ENCODE measurements around the gene DSCAM. TPM values are rescaled to one million over a fixed set of nuclear protein-coding genes. Genes with fewer than 3 reads are reported as not detected.

The DSCAM gene
- total and polyA plus RNA-seq, 10 of the 15 experiments (the other 5 are each of a cell fraction or from before 2014, with no cell fraction given) = not detected

- intact Hi-C loops (cut with micrococcal nuclease; ENCODE audit: unreplicated experiment) (no loop called here), in situ Hi-C loops (cut with MboI) (no loop called here)
- no TSS peak for BruUV-seq (replicated peaks)
- Histone ChIP-seq H3K27me3 (replicated peaks in 1 of 2; ENCODE audit: control insufficient read depth in 2 of 2, insufficient read depth in 2 of 2, low read length in 1 of 2) (no peaks in the 10 kb centered on the region), H3K79me2 (ENCODE audit: control insufficient read depth, insufficient read depth, low read length) (no peaks in the 10 kb centered on the region), H3K27ac (ENCODE audit: control insufficient read depth, insufficient read depth) (no peak overlapping the region), H3K36me3 (ENCODE audit: control insufficient read depth in 2 of 2, insufficient read depth in 2 of 2, low read length in 1 of 2) (no peaks in the 10 kb centered on the region), H3K9me3 (replicated peaks; ENCODE audit: control insufficient read depth, insufficient read depth, low read length) (no peaks in the 10 kb centered on the region), H3K4me3 (no peak overlapping the region), H2AFZ (ENCODE audit: control insufficient read depth, low read depth, low read length) (no peak overlapping the region), H3K4me2 (ENCODE audit: control insufficient read depth, insufficient read depth) (no peak overlapping the region), H4K20me1 (ENCODE audit: control insufficient read depth, insufficient read depth) (no peaks in the 10 kb centered on the region), H3K9ac (ENCODE audit: control insufficient read depth, insufficient read depth, low read length) (no peak overlapping the region), H3K4me1 (ENCODE audit: control insufficient read depth, insufficient read depth, low read length) (no peaks in the 10 kb centered on the region)
- TF ChIP-seq SP1 (IDR thresholded peaks at IDR 0.05; ENCODE audit: low read depth, low read length) (no peak), KLF5 (IDR thresholded peaks at IDR 0.05; ENCODE audit: partially characterized antibody) (no peak), CHD4 (IDR thresholded peaks at IDR 0.05) (no peak), SIX5 (IDR thresholded peaks at IDR 0.05; ENCODE audit: low read depth, low read length, severe bottlenecking) (no peak), LARP7 (IDR thresholded peaks at IDR 0.05) (no peak)
- FAIRE-seq (no peak), DNase-seq (ENCODE audit: low read depth, low spot score) (no peak), ATAC-seq (no peak)
- WGBS (ENCODE audit: insufficient coverage, insufficient replicate concordance, low lambda C conversion rate, missing lambda C conversion rate) = 28% methylated on average over 7 of the region's 7 CpGs
- CTCF ChIA-PET = no interaction called here
- RAD21 ChIA-PET (ENCODE audit: unreplicated experiment) = no interaction called here
- POLR2A ChIA-PET = no interaction called here
- SMC1A ChIA-PET (ENCODE audit: uncharacterized antibody, unreplicated experiment) = no interaction called here
Measured at GRCh38 chr21:40465382-40465781, 381.6 kb downstream of the DSCAM start.

GRCh38 chr21:40463176-40463575 lies 383.8 kb downstream of the DSCAM start:
- no peak overlapping the region for H2AFZ ChIP-seq (ENCODE audit: control insufficient read depth, low read depth, low read length)
- CTCF ChIA-PET = no interaction called here
- SMC1A ChIA-PET (ENCODE audit: uncharacterized antibody, unreplicated experiment) = no interaction called here
- 4% methylated on average over 2 of the region's 2 CpGs for WGBS (ENCODE audit: insufficient coverage, insufficient replicate concordance, low lambda C conversion rate, missing lambda C conversion rate)
- H4K20me1 ChIP-seq (ENCODE audit: control insufficient read depth, insufficient read depth) = no peaks in the 10 kb centered on the region
- H3K4me3 ChIP-seq = no peak overlapping the region
- in situ Hi-C loops (cut with MboI) = no loop called here
- RAD21 ChIA-PET (ENCODE audit: unreplicated experiment) = no interaction called here
- H3K9ac ChIP-seq (ENCODE audit: control insufficient read depth, insufficient read depth, low read length) = no peak overlapping the region
- H3K79me2 ChIP-seq (ENCODE audit: control insufficient read depth, insufficient read depth, low read length) = no peaks in the 10 kb centered on the region
- H3K36me3 ChIP-seq (ENCODE audit: control insufficient read depth in 2 of 2, insufficient read depth in 2 of 2, low read length in 1 of 2) = no peaks in the 10 kb centered on the region
- H3K9me3 ChIP-seq (replicated peaks; ENCODE audit: control insufficient read depth, insufficient read depth, low read length) = no peaks in the 10 kb centered on the region
- TF ChIP-seq STAT3 (IDR thresholded peaks at IDR 0.05; ENCODE audit: low read depth, low read length) (no peak), TAF1 (IDR thresholded peaks at IDR 0.05; ENCODE audit: borderline replicate concordance, low read depth, low read length) (no peak), SMAD1 (IDR thresholded peaks at IDR 0.05; ENCODE audit: low read depth, partially characterized antibody) (no peak), CBX3 (IDR thresholded peaks at IDR 0.05; ENCODE audit: borderline replicate concordance, low read depth) (no peak), SUZ12 (IDR thresholded peaks at IDR 0.05; ENCODE audit: unreplicated experiment) (no peak), MYC (IDR thresholded peaks at IDR 0.05; ENCODE audit: insufficient read depth, insufficient read length, insufficient replicate concordance, low read length, severe bottlenecking) (no peak), REST (IDR thresholded peaks at IDR 0.05; ENCODE audit: low read depth, low read length) (no peak), NR2C2 (IDR thresholded peaks at IDR 0.05; ENCODE audit: borderline replicate concordance, control insufficient read depth, insufficient read length, low read depth) (no peak), SRF (IDR thresholded peaks at IDR 0.05; ENCODE audit: low read depth in 2 of 2, low read length in 2 of 2) (no peak), MAX (IDR thresholded peaks at IDR 0.05; ENCODE audit: low read depth, low read length) (no peak), IRF4 (IDR thresholded peaks at IDR 0.05; ENCODE audit: low read depth, low read length) (no peak), POLR2A (IDR thresholded peaks at IDR 0.05; ENCODE audit: low read depth, low read length) (no peak), TCF7 (IDR thresholded peaks at IDR 0.05; ENCODE audit: borderline replicate concordance) (no peak)
- H3K4me2 ChIP-seq (ENCODE audit: control insufficient read depth, insufficient read depth) = no peak overlapping the region
- FAIRE-seq = no peak
- intact Hi-C loops (cut with micrococcal nuclease; ENCODE audit: unreplicated experiment) = no loop called here
- H3K27ac ChIP-seq (ENCODE audit: control insufficient read depth, insufficient read depth) = no peak overlapping the region
- H3K4me1 ChIP-seq (ENCODE audit: control insufficient read depth, insufficient read depth, low read length) = no peaks in the 10 kb centered on the region
- no peak for DNase-seq (ENCODE audit: low read depth, low spot score)
- POLR2A ChIA-PET = no interaction called here
- BruUV-seq (replicated peaks) = no TSS peak
- no peaks in the 10 kb centered on the region for H3K27me3 ChIP-seq (replicated peaks in 1 of 2; ENCODE audit: control insufficient read depth in 2 of 2, insufficient read depth in 2 of 2, low read length in 1 of 2)
- ATAC-seq = no peak

Measured in GM12878 (cell line).